HG03378 (cell line): Measurements from ENCODE around the gene PSG3.
"Not testable (repeated sequence)": the region's sequence is repeated elsewhere in the genome, so short reads cannot be mapped to it uniquely, and the experiment has no call there.

Experiments used
- ATAC-seq: cut with Tn5 transposase; IDR thresholded peaks from one replicate; pipeline ENCODE4 v1.9.1; 2021; ENCODE audit warnings: mild to moderate bottlenecking, moderate library complexity; ENCODE audit not compliant: unreplicated experiment

The PSG3 gene

GRCh38 chr19:42695811-42696503 lies 44.3 kb downstream of the PSG3 start:
- ATAC-seq, result no peak

GRCh38 chr19:42693760-42694350 lies 46.4 kb downstream of the PSG3 start:
- no peak for ATAC-seq

- no peak for ATAC-seq
Observed at GRCh38 chr19:42683917-42684513, 56.3 kb downstream of the PSG3 start.

- not testable (repeated sequence) for ATAC-seq
Observed at GRCh38 chr19:42676326-42676725, 64.0 kb downstream of the PSG3 start.

GRCh38 chr19:42674549-42674948 lies 65.7 kb downstream of the PSG3 start:
- ATAC-seq, result not testable (repeated sequence)
